Thyroid gland (tissue), 4 donors: ENCODE data around the gene ZNF593OS. TPM values are rescaled to one million over a fixed set of nuclear protein-coding genes. Genes with fewer than 3 reads are reported as not detected.

ENCODE experiments used
- DNase-seq, 2 donors: peaks; one replicate each; pipeline ENCODE4 v3.0.0-alpha.2; 2019
- H3K27ac ChIP-seq, 3 donors: fragments of 200-600 bp; sonication (generic); 1 replicate in 2 of 3; 2 replicates in 1 of 3; pipeline ENCODE4 v1.5.1; 2016 to 2019; ENCODE audit warnings: mild to moderate bottlenecking in 1 of 3, moderate library complexity in 1 of 3
- H3K27me3 ChIP-seq: fragments of 200-600 bp; sonication (generic); one replicate; pipeline ENCODE4 v1.5.1; 2019
- H3K36me3 ChIP-seq, 2 donors: fragments of 200-600 bp; sonication (generic); one replicate each; pipeline ENCODE4 v1.5.1; 2016 to 2019
- H3K4me1 ChIP-seq, 2 donors: fragments of 200-600 bp; sonication (generic); one replicate each; pipeline ENCODE4 v1.5.1; 2017 to 2019
- H3K4me3 ChIP-seq, 3 donors: fragments of 200-600 bp; sonication (generic); replicated peaks in 1 of 3; 1 replicate in 2 of 3; 2 replicates in 1 of 3; pipeline ENCODE4 v1.5.1; 2016; ENCODE audit warnings: mild to moderate bottlenecking in 1 of 3
- H3K9me3 ChIP-seq: fragments of 200-600 bp; sonication (generic); one replicate; pipeline ENCODE4 v1.5.1; 2017
- POLR2A ChIP-seq, 2 donors: fragments of 450-650 bp; IDR thresholded peaks; one replicate each; pipeline ENCODE4 v1.6.1; 2017; ENCODE audit warnings: antibody characterized with exemption in 2 of 2, mild to moderate bottlenecking in 2 of 2, moderate library complexity in 1 of 2
- WGBS, 2 donors: methylation state at CpG; one replicate each; pipeline ENCODE4 v1.1.5; 2017; 5-methylcytosine and 5-hydroxymethylcytosine counted together
- intact Hi-C: fragments of 100-400 bp; cut with DNase I; formaldehyde crosslinking; loops from one replicate; pipeline ENCODE4 v1.15.1; 2023
- total RNA-seq, 4 donors: library from RNA; depleted of rRNA; stranded (reverse); fragments of >200 nt; gene quantifications; one replicate each; pipeline ENCODE4 v1.2.3, GENCODE V29; 2016
- TF ChIP-seq, protein P1 (sequence below), 6 experiments: fragments of 200-600 bp in 3 of 6; fragments of 450-650 bp in 3 of 6; sonication (generic) in 3 of 6; IDR thresholded peaks; one replicate each; pipeline ENCODE4 v1.5.1; 2016 to 2019; ENCODE audit warnings: antibody characterized with exemption in 6 of 6, mild to moderate bottlenecking in 2 of 6, inconsistent platforms in 1 of 6, moderate library complexity in 1 of 6

The ZNF593OS gene
- total RNA-seq, 4 donors from 2014 or later = 0.33 TPM; not detected in 3

DNA sequence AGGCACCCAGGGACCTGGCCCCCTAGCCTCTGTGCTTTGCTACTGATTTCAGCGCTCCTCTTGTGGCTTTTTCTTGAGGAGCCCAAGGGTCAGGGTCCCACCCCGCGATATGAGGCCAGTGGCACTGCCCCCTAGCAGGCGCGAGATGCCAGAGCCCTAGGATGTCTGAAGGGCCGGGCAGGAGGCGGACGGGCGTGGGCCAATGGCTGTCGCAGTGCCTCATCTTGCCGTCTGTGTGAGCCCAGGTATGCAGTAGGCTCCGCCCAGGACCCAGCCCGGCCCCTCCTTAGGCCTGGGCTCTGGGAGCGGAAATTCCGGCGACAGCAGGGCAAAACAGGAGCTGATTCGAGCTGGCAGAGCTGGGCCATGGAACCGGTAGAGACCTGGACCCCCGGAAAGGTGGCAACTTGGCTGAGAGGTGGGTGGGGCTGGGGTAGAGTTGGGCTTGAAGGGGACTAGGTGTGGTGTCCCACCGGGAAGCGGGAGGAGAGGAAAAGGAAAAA is 5.6 kb upstream of the ZNF593OS start, which contains the start of gene CNKSR1:
CNKSR1 (plus strand) TSS at position 310 of the 503 bp plus-strand sequence; CDS start at position 367, 57 bp downstream.
- Histone ChIP-seq H3K4me3 (peak within 1 kb of the TSS in 2 of 3 donors; percentile 31 to 55), H3K4me1 (peaks cover 8 to 12% of the 10 kb centered on the region in 2 donors), H3K9me3 (no peaks in the 10 kb centered on the region), H3K36me3 (peaks cover 2 to 9% of the 10 kb centered on the region in 2 donors), H3K27ac (peak within 1 kb of the TSS; percentile 44 to 78 (median 71)), H3K27me3 (no peaks in the 10 kb centered on the region)
- intact Hi-C loops = no loop called here
- peak in 1 of 2 donors; percentile 71 for TF ChIP-seq POLR2A (IDR thresholded peaks at IDR 0.05)
- TF ChIP-seq, protein P1, sequence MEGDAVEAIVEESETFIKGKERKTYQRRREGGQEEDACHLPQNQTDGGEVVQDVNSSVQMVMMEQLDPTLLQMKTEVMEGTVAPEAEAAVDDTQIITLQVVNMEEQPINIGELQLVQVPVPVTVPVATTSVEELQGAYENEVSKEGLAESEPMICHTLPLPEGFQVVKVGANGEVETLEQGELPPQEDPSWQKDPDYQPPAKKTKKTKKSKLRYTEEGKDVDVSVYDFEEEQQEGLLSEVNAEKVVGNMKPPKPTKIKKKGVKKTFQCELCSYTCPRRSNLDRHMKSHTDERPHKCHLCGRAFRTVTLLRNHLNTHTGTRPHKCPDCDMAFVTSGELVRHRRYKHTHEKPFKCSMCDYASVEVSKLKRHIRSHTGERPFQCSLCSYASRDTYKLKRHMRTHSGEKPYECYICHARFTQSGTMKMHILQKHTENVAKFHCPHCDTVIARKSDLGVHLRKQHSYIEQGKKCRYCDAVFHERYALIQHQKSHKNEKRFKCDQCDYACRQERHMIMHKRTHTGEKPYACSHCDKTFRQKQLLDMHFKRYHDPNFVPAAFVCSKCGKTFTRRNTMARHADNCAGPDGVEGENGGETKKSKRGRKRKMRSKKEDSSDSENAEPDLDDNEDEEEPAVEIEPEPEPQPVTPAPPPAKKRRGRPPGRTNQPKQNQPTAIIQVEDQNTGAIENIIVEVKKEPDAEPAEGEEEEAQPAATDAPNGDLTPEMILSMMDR (IDR thresholded peaks at IDR 0.05) = peak in 1 of 6 experiments; percentile 29
- WGBS, 2 donors = 29 to 31% methylated on average over 17 to 20 of the region's 21 CpGs
- DNase-seq = peak; percentile 92 to 93

DNA sequence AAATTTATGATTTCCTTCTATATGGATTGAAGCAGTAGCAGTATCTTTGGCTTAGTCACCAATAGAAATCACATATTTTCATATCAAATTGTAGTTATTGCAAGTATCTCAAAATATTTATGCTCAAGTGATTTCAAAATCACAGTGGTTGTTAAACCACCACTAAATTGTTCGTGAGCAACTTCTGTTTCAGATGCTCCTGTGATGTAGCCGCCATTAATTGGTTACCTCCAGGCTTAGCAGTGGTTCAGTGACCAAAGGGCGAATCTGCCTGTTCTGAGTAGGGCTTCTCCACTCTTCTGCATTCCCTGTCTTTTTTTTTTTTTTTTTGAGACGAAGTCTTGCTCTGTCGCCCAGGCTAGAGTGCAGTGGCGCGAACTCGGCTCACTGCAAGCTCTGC is 3.7 kb upstream of the ZNF593OS start:
- H3K27me3 ChIP-seq = no peaks in the 10 kb centered on the region
- no peak overlapping the region for H3K27ac ChIP-seq
- no peaks in the 10 kb centered on the region for H3K9me3 ChIP-seq
- DNase-seq = no peak
- TF ChIP-seq, protein P1 (IDR thresholded peaks at IDR 0.05) = no peak
- TF ChIP-seq POLR2A (IDR thresholded peaks at IDR 0.05) = no peak
- 84 to 90% methylated on average over 8 of the region's 8 CpGs for WGBS, 2 donors
- H3K4me3 ChIP-seq = no peak overlapping the region
- intact Hi-C loops = no loop called here
- no peaks in the 10 kb centered on the region for H3K36me3 ChIP-seq
- peaks cover 18% of the 10 kb centered on the region in 2 donors for H3K4me1 ChIP-seq

DNA sequence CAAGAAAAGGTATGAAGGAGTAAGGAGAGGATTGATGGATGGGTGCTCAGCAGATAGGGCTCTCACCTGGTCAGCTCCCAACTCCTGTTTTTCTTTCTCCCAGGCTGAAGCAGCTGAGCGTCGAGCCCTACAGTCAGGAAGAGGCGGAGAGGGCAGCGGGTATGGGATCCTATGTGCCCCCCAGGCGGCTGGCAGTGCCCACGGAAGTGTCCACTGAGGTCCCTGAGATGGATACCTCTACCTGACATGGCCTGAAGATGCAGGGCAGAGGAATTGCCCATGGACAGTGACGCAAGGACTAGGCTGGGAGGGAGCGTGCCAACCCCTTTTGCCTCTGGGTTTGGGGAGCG is 1.2 kb downstream of the ZNF593OS start:
- H3K27me3 ChIP-seq = no peaks in the 10 kb centered on the region
- no peak for TF ChIP-seq POLR2A (IDR thresholded peaks at IDR 0.05)
- TF ChIP-seq, protein P1 (IDR thresholded peaks at IDR 0.05) = no peak
- intact Hi-C loops = loop anchor here (5.0 kb wide), 1 partner anchor 62 kb away; the partner anchor contains the start of gene CEP85
- no peaks in the 10 kb centered on the region for H3K36me3 ChIP-seq
- 62 to 66% methylated on average over 8 to 9 of the region's 9 CpGs for WGBS, 2 donors
- H3K27ac ChIP-seq = peak overlapping the region in 2 of 3 donors; percentile 50 to 61
- no peaks in the 10 kb centered on the region for H3K9me3 ChIP-seq
- DNase-seq = peak in 1 of 2 donors; percentile 13
- peak overlapping the region; percentile 56 to 81 (median 58) for H3K4me3 ChIP-seq
- H3K4me1 ChIP-seq = peaks cover 8 to 18% of the 10 kb centered on the region in 2 donors

DNA sequence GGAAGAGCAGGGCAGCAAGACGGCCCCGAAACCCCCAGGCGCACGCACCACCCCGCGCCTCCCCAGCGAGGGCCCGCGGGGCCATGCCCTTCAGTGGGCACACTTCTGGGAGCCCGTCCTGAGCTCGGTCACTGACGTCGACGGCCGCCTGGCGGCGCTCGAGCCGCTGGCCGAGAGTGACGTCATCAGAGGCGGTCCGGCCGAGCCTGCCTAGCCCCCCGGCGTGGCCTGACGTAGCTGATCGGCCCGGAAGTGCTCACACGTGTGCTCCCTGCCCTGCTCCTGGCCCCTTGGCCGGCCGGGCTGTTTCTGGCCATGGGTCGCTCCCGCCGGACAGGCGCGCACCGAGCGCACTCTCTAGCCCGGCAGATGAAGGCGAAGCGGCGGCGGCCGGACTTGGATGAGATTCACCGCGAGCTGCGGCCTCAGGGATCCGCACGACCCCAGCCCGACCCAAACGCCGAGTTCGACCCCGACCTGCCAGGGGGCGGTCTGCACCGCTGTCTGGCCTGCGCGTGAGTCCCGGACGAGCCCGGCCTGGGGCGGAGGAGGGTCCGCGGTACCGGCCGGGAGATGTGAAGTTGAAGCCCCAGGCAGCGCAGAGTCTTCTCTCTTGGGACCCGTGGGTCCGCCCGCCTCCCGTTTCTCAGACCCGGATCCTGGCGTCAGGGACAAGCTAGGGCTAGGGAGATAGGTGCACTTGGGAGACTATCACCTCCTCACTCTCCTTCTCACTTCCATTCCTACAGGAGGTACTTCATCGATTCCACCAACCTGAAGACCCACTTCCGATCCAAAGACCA is 1.8 kb downstream of the ZNF593OS start, which contains the start of gene ZNF593:
ZNF593 (plus strand) TSS at position 240 of the 803 bp plus-strand sequence; CDS start at position 316, 76 bp downstream.
- Histone ChIP-seq H3K4me3 (peak within 1 kb of the TSS; percentile 56 to 81 (median 58)), H3K4me1 (peaks cover 8 to 18% of the 10 kb centered on the region in 2 donors), H3K9me3 (no peaks in the 10 kb centered on the region), H3K27me3 (no peaks in the 10 kb centered on the region), H3K36me3 (no peaks in the 10 kb centered on the region), H3K27ac (peak within 1 kb of the TSS; percentile 39 to 61 (median 50))
- peak in 1 of 2 donors; percentile 74 for TF ChIP-seq POLR2A (IDR thresholded peaks at IDR 0.05)
- TF ChIP-seq, protein P1 (IDR thresholded peaks at IDR 0.05) = peak; percentile 65 to 99 (median 90)
- 2% methylated on average over 24 to 40 of the region's 76 CpGs for WGBS, 2 donors
- intact Hi-C loops = loop anchor here (5.0 kb wide), 1 partner anchor 62 kb away; the partner anchor contains the start of gene CEP85
- peak; percentile 93 for DNase-seq
